GM12891 (cell line): ENCODE measurements around the gene COMMD4.

Experiments used
- PAX5 ChIP-seq: IDR thresholded peaks from 2 replicates; pipeline ENCODE4 v1.6.1; 2011; ENCODE audit warnings: low read length, moderate library complexity, mild to moderate bottlenecking; ENCODE audit not compliant: insufficient read depth, severe bottlenecking
- POLR2A ChIP-seq: IDR thresholded peaks from 2 replicates; pipeline ENCODE4 v1.6.1; 2011; ENCODE audit warnings: low read depth, low read length, control low read depth
- POLR2AphosphoS5 ChIP-seq: IDR thresholded peaks from 2 replicates; pipeline ENCODE4 v1.6.1; 2011; ENCODE audit warnings: low read depth, low read length, control low read depth
- POU2F2 ChIP-seq: IDR thresholded peaks from 2 replicates; pipeline ENCODE4 v1.6.1; 2011; ENCODE audit warnings: low read depth, mild to moderate bottlenecking, control low read depth, low read length, moderate library complexity
- TAF1 ChIP-seq: IDR thresholded peaks from 2 replicates; pipeline ENCODE4 v1.6.1; 2011; ENCODE audit warnings: low read depth, low read length, control low read depth

DNA sequence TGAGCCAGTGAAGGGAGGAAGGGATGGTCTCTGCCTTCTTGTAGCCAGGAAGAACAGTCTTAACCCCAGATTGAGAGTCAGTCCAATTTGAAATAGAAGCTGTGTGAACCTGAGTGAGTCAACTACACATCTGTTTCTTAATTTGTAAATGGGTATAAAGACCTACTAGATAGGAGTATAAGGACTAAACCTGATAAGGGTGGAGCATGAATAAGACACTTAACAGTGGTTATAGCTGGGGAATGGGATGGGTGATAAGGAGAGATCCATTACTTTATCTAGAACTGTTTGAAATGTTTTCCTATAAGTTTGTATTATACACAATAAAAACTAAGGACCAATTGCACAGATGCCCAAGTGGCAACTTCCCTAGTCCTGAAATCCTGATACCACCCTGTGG is 31.1 kb downstream of the COMMD4 start:
- TF ChIP-seq POLR2A (no peak), POLR2AphosphoS5 (no peak), POU2F2 (no peak), TAF1 (no peak), PAX5 (no peak)
